Cardiac muscle cell (in vitro differentiated cells and primary cell): ENCODE results near the gene SUSD6. TPM values are rescaled to one million over a fixed set of nuclear protein-coding genes. Genes with fewer than 3 reads are reported as not detected.

Experiments
- DNase-seq, 2 donors: peaks; one replicate each; pipeline versions ENCODE4 v3.0.0 to v3.0.0-alpha.2; 2010 to 2017; ENCODE audit warnings: low read depth in 1 of 2, low spot score in 1 of 2
- H3K27ac ChIP-seq: fragments of 200-600 bp; sonication (generic); 2 replicates; pipeline ENCODE4 v1.5.1; 2016
- H3K27me3 ChIP-seq: fragments of 200-600 bp; sonication (generic); 2 replicates; pipeline ENCODE4 v1.6.0; 2016; ENCODE audit warnings: control low read depth
- H3K36me3 ChIP-seq: fragments of 200-600 bp; sonication (generic); 2 replicates; pipeline ENCODE4 v1.5.1; 2016; ENCODE audit warnings: control low read depth
- H3K4me1 ChIP-seq: fragments of 200-600 bp; sonication (generic); 2 replicates; pipeline ENCODE4 v1.8.1; 2017; ENCODE audit warnings: low read depth, mild to moderate bottlenecking, mixed run types
- H3K4me3 ChIP-seq: fragments of 200-600 bp; sonication (generic); 2 replicates; pipeline ENCODE4 v1.5.1; 2016; ENCODE audit warnings: mild to moderate bottlenecking
- H3K9me3 ChIP-seq: fragments of 200-600 bp; sonication (generic); 2 replicates; pipeline ENCODE4 v1.5.1; 2017; ENCODE audit warnings: low read depth, mild to moderate bottlenecking, control low read depth
- polyA plus RNA-seq: library from polyadenylated mRNA; unstranded; fragments of >200 nt; fragmentation: Nextera tagmentation; extraction: Ambion mirVana; gene quantifications from 2 replicates; pipeline ENCODE4 v1.2.1, GENCODE V29; 2016
- total RNA-seq: library from RNA; depleted of rRNA; stranded (reverse); fragments of >200 nt; gene quantifications from 2 replicates; pipeline ENCODE4 v1.2.3, GENCODE V29; 2016
- TF ChIP-seq, protein P1 (sequence below): IDR thresholded peaks from 2 replicates; pipeline ENCODE4 v1.5.1; 2012; ENCODE audit warnings: low read depth, mild to moderate bottlenecking, low read length

Gene SUSD6
- total and polyA plus RNA-seq, 2 experiments from 2014 or later: 8.7 to 12.1 TPM

DNA sequence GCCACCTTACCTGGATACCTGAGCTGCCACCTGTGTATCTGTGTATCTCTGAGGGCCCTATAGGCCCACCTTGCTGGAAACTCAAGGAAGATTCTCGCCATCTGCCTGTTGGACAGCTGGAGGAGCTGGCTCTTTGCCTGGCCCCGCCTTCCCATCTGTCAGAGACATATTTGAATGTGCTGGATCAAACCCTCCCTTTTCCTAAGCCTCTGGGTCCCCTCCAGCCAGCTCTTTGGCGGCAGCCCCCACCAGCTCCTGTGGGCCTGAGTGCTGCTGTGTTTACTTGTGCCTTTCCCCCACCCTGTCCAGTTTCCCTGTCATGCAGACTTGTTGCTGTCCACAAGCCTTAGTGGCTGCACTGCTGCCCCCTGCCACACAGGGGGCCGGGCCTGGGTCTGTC lies 99.7 kb downstream of the SUSD6 start:
- peak; percentile 24 to 61 for DNase-seq
- TF ChIP-seq, protein P1, sequence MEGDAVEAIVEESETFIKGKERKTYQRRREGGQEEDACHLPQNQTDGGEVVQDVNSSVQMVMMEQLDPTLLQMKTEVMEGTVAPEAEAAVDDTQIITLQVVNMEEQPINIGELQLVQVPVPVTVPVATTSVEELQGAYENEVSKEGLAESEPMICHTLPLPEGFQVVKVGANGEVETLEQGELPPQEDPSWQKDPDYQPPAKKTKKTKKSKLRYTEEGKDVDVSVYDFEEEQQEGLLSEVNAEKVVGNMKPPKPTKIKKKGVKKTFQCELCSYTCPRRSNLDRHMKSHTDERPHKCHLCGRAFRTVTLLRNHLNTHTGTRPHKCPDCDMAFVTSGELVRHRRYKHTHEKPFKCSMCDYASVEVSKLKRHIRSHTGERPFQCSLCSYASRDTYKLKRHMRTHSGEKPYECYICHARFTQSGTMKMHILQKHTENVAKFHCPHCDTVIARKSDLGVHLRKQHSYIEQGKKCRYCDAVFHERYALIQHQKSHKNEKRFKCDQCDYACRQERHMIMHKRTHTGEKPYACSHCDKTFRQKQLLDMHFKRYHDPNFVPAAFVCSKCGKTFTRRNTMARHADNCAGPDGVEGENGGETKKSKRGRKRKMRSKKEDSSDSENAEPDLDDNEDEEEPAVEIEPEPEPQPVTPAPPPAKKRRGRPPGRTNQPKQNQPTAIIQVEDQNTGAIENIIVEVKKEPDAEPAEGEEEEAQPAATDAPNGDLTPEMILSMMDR: no peak
- Histone ChIP-seq H3K27me3 (no peaks in the 10 kb centered on the region), H3K36me3 (peaks cover 5% of the 10 kb centered on the region), H3K4me1 (peaks cover 37% of the 10 kb centered on the region), H3K4me3 (no peak overlapping the region), H3K9me3 (no peaks in the 10 kb centered on the region), H3K27ac (peak overlapping the region; percentile 89)

DNA sequence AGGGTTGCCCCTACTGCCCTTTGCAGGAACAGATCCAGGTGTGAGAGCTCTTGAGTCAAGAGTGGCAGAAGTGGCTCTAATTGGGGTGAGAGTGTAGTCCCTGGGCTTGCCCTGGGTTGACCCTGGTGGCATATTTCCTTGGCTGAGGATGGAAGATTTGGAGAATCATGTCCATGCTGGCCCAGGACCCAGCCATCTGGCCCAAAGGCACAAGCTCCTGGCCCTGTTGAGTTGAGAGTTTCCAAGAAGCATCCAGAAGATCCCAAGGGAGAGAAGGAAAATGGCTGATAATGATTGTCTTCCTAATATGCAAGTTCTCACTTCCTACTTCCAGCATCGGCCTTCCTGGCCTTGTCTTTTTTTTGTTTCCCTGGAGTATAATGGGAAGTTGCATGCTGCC lies 100.1 kb downstream of the SUSD6 start:
- DNase-seq: no peak
- Histone ChIP-seq H3K4me1 (peaks cover 37% of the 10 kb centered on the region), H3K36me3 (peaks cover 5% of the 10 kb centered on the region), H3K27ac (peak overlapping the region; percentile 89), H3K27me3 (no peaks in the 10 kb centered on the region), H3K9me3 (no peaks in the 10 kb centered on the region), H3K4me3 (no peak overlapping the region)
- TF ChIP-seq, protein P1: no peak

DNA sequence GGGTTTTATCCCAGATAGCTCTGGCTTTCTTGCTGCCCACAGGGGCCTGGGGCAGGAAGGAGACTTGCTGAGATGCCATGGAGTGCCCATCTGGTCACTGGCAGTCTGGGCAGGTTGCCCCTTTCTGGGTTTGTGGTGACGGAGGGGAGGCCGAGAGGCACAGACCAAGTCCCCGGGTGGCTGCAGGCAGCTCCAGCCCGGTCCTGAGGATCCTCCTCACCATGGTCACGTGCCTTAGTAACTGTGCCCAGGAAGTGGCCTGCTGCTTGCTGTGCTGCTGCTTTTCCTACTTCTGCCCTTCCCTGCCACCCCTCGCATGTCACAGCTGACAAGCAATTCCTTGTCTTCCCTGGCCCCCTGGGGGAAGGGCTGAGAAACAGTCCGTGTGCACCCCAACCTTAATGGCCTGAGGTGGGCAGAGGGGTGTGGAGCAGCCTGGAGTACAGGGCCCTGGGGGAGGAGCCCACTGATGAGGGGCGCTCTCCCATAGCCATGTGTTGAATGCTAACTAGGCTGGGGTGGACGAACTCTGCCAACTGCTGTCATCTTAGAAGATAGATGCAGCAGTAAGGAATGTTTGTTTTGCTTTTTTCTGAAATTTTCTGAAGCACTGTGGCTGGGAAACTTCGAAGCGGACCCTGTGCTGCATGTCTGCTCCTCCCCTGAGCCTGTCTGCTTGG lies 100.6 kb downstream of the SUSD6 start:
- no peak overlapping the region for H3K4me3 ChIP-seq
- H3K27me3 ChIP-seq: no peaks in the 10 kb centered on the region
- peaks cover 37% of the 10 kb centered on the region for H3K4me1 ChIP-seq
- H3K36me3 ChIP-seq: peaks cover 5% of the 10 kb centered on the region
- no peaks in the 10 kb centered on the region for H3K9me3 ChIP-seq
- peak overlapping the region; percentile 89 for H3K27ac ChIP-seq
- TF ChIP-seq, protein P1: no peak
- no peak for DNase-seq

DNA sequence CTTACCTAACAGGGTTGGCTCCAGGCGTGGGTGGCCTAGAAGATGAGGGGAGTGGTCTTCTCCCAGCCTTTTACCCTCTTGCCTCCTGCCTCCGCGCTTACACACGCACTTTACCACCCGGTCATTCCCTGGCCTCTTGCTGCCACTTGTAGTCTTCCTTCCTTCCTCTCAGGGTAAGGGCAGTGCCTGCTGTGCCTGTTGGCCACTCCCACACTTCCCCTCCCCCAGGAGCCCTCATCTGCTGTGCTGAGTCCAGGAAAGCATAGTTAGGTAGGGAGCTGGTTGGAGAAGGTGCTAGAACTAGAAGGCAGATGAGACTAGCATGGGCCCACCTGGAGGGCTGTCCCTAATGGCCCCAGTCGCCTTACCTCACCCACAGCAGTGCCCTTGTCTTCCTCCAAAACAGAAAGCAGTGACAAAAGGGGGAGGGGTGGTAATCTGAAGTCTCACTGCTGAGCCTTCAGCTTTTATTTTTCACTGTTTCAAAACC lies 101.2 kb downstream of the SUSD6 start:
- Histone ChIP-seq H3K27me3 (no peaks in the 10 kb centered on the region), H3K36me3 (peaks cover 5% of the 10 kb centered on the region), H3K4me3 (no peak overlapping the region), H3K27ac (peak overlapping the region; percentile 89), H3K4me1 (peaks cover 37% of the 10 kb centered on the region), H3K9me3 (no peaks in the 10 kb centered on the region)
- TF ChIP-seq, protein P1: no peak
- peak in 1 of 2 donors; percentile 42 for DNase-seq

DNA sequence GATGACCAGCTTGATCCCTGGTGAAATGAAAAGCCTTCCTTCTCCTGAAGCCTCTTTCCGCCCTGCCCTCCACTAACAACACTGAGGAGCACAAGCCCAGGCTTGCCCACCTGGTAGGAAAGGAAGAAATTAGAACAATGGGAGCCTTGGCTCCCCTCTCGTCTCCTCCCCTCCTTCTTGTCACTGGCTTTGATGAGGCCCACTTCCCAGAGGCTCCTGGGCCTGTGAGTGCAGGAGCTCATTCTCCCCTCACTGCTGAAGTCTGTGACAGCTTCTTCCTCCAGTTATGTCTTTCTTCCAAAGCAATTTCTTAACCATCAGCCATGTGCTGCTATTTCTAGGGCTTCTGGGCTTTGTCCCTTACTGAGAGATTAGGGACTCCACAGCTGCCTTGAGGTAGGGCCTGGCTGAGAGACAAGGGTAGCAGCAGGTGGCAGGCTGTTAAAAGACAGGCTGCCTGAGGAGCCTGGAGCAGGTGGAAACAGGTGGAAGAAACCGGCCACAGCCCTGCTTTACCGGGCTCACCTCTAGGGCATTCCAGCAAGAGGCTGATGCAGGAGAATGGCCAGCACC lies 101.9 kb downstream of the SUSD6 start:
- Histone ChIP-seq H3K9me3 (no peaks in the 10 kb centered on the region), H3K4me1 (peaks cover 37% of the 10 kb centered on the region), H3K27ac (peak overlapping the region; percentile 89), H3K36me3 (peaks cover 5% of the 10 kb centered on the region), H3K4me3 (no peak overlapping the region), H3K27me3 (no peaks in the 10 kb centered on the region)
- DNase-seq: peak in 1 of 2 donors; percentile 45
- TF ChIP-seq, protein P1: no peak
